Measurements from ENCODE around the gene ADRA2C. TPM values are rescaled to one million over a fixed set of nuclear protein-coding genes. Genes with fewer than 3 reads are reported as not detected.

ADRA2C gene
- total and polyA plus RNA-seq, 2 experiments from 2014 or later: 6.3 to 7.7 TPM

DNA sequence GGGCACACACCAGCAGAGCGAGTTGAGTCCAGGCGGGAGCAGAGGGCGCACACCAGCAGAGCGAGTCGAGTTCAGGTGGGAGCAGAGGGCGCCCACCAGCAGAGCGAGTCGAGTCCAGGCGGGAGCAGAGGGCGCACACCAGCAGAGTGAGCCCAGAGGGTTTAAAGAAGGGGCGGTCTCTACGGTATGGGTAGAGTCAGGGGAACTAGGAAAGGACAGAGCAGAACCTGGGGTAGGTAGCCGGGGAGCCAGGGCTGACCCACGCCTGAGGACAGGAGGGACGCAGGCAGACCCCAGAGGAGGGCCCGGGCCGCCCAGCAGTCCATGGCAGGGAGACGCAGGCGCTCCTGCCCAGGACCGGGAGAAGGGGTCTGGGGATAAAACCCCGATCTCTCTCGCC, 22.0 kb upstream of the ADRA2C start:
- H3K27ac ChIP-seq: no peak overlapping the region
- H4K20me1 ChIP-seq (ENCODE audit: insufficient read depth, poor library complexity, severe bottlenecking): no peaks in the 10 kb centered on the region
- no peak overlapping the region for H3K4me2 ChIP-seq
- TF ChIP-seq EZH2 (IDR thresholded peaks at IDR 0.05; ENCODE audit: borderline replicate concordance) (no peak), CTCF (IDR thresholded peaks at IDR 0.05; ENCODE audit: poor library complexity) (no peak), EZH2phosphoT487 (IDR thresholded peaks at IDR 0.05; ENCODE audit: low read depth, severe bottlenecking, unreplicated experiment) (no peak)
- no peaks in the 10 kb centered on the region for H3K9me2 ChIP-seq (replicated peaks; ENCODE audit: insufficient read depth)
- no peaks in the 10 kb centered on the region for H3K9me3 ChIP-seq (ENCODE audit: low read depth)
- WGBS (ENCODE audit: low lambda C conversion rate, missing lambda C conversion rate): 94% methylated on average over 20 of the region's 22 CpGs
- H3K4me1 ChIP-seq (ENCODE audit: insufficient read depth): no peaks in the 10 kb centered on the region
- peaks cover 50% of the 10 kb centered on the region for H3K27me3 ChIP-seq
- H3K79me2 ChIP-seq: no peaks in the 10 kb centered on the region
- H3K4me3 ChIP-seq: no peak overlapping the region
- DNase-seq (ENCODE audit: low spot score): no peak
- no peaks in the 10 kb centered on the region for H3K36me3 ChIP-seq (replicated peaks; ENCODE audit: insufficient read depth, low read depth)
- no peak overlapping the region for H2AFZ ChIP-seq

GRCh38 chr4:3744901-3745300, 21.3 kb upstream of the ADRA2C start:
- no peak overlapping the region for H3K4me2 ChIP-seq
- H3K9me3 ChIP-seq (ENCODE audit: low read depth): no peaks in the 10 kb centered on the region
- no peak overlapping the region for H3K27ac ChIP-seq
- no peak overlapping the region for H3K4me3 ChIP-seq
- H3K9me2 ChIP-seq (replicated peaks; ENCODE audit: insufficient read depth): no peaks in the 10 kb centered on the region
- no peaks in the 10 kb centered on the region for H3K36me3 ChIP-seq (replicated peaks; ENCODE audit: insufficient read depth, low read depth)
- H3K4me1 ChIP-seq (ENCODE audit: insufficient read depth): no peaks in the 10 kb centered on the region
- no peaks in the 10 kb centered on the region for H4K20me1 ChIP-seq (ENCODE audit: insufficient read depth, poor library complexity, severe bottlenecking)
- H3K79me2 ChIP-seq: no peaks in the 10 kb centered on the region
- no peak for DNase-seq (ENCODE audit: low spot score)
- WGBS (ENCODE audit: low lambda C conversion rate, missing lambda C conversion rate): 37% methylated on average over 14 of the region's 14 CpGs
- no peak for TF ChIP-seq EZH2 (IDR thresholded peaks at IDR 0.05; ENCODE audit: borderline replicate concordance)
- no peak for TF ChIP-seq EZH2phosphoT487 (IDR thresholded peaks at IDR 0.05; ENCODE audit: low read depth, severe bottlenecking, unreplicated experiment)
- no peak for TF ChIP-seq CTCF (IDR thresholded peaks at IDR 0.05; ENCODE audit: poor library complexity)
- peaks cover 53% of the 10 kb centered on the region for H3K27me3 ChIP-seq
- H2AFZ ChIP-seq: no peak overlapping the region

- Histone ChIP-seq H2AFZ (no peak overlapping the region), H3K4me1 (ENCODE audit: insufficient read depth) (no peaks in the 10 kb centered on the region), H3K27me3 (peaks cover 53% of the 10 kb centered on the region), H3K36me3 (replicated peaks; ENCODE audit: insufficient read depth, low read depth) (no peaks in the 10 kb centered on the region), H3K9me3 (ENCODE audit: low read depth) (no peaks in the 10 kb centered on the region), H4K20me1 (ENCODE audit: insufficient read depth, poor library complexity, severe bottlenecking) (no peaks in the 10 kb centered on the region), H3K4me2 (no peak overlapping the region), H3K79me2 (no peaks in the 10 kb centered on the region), H3K9me2 (replicated peaks; ENCODE audit: insufficient read depth) (no peaks in the 10 kb centered on the region), H3K27ac (no peak overlapping the region), H3K4me3 (no peak overlapping the region)
- 57% methylated on average over 23 of the region's 32 CpGs for WGBS (ENCODE audit: low lambda C conversion rate, missing lambda C conversion rate)
- TF ChIP-seq EZH2phosphoT487 (IDR thresholded peaks at IDR 0.05; ENCODE audit: low read depth, severe bottlenecking, unreplicated experiment) (no peak), CTCF (IDR thresholded peaks at IDR 0.05; ENCODE audit: poor library complexity) (no peak), EZH2 (IDR thresholded peaks at IDR 0.05; ENCODE audit: borderline replicate concordance) (no peak)
- no peak for DNase-seq (ENCODE audit: low spot score)
These were observed 20.1 kb upstream of the ADRA2C start for GRCh38 chr4:3745886-3746656.

Data from hepatocyte (in vitro differentiated cells).